Spleen (tissue), 7 donors: ENCODE measurements around the gene DYNC1LI2.

ENCODE experiments used
- CTCF ChIP-seq, 11 experiments: fragments of 200-600 bp in 7 of 11; fragments of 450-650 bp in 4 of 11; sonication (generic) in 4 of 11; IDR thresholded peaks in 8 of 11; conservative IDR thresholded peaks in 3 of 11; 1 replicate in 7 of 11; 2 replicates in 4 of 11; pipeline versions ENCODE4 v1.4.0 to v1.8.0; 2016 to 2021; ENCODE audit warnings: antibody characterized with exemption in 11 of 11, inconsistent platforms in 4 of 11, mild to moderate bottlenecking in 1 of 11
- POLR2AphosphoS5 ChIP-seq, 3 donors: sonication (generic); formaldehyde crosslinking; IDR thresholded peaks; one replicate each; pipeline ENCODE4 v1.5.1; 2017; ENCODE audit warnings: antibody characterized with exemption in 3 of 3
- donor health status: DM: no; HTN: no; CAD: no; lungs with moderate emphysema.
- donor health status: DM: no; HTN: no; CAD: no.
- donor health status: DM: no; HTN: no; CAD: no.

GRCh38 chr16:66712512-66712911, 38.9 kb downstream of the DYNC1LI2 start:
- TF ChIP-seq CTCF (IDR thresholded peaks at IDR 0.05 in 8 of 11, conservative IDR thresholded peaks at IDR 0.05 in 3 of 11): no peak
- no peak for TF ChIP-seq POLR2AphosphoS5 (IDR thresholded peaks at IDR 0.05)
